COLO668 (cell line): Measurements from ENCODE around the gene ING3.
"Not testable (repeated sequence)": the region's sequence is repeated elsewhere in the genome, so short reads cannot be mapped to it uniquely, and the experiment has no call there.

ENCODE experiments used
- DNase-seq: peaks from one replicate; lab custom pipeline; 2025; ENCODE audit not compliant: unreplicated experiment; lab: John Stamatoyannopoulos, UW

ING3 gene

DNA sequence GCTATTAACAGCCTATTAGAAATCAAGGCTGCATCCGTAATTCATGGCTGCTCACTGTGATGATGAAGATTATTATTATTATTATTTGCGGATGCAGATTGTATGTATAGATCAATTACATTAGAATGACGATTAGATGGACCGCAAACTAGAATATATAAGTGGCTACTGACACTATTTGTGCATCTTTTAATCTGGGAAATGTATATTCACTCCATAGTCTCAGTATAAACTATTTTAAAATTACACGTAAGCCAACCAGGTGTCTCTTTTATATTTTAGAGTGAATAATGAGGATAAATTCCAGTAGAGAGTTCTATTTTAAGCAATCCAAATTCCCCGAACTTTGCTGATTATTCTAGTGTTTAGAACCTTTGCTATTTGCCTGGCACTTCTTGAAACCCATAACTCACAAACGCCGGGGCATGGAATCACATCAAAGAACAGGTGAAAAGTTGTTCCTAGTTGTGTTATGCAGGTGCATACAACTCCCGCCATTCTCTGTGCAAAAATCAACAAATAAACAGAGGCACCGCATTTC is 509 bp upstream of the ING3 start:
- DNase-seq = no peak

GRCh38 chr7:120951309-120951699 is 727 bp downstream of the ING3 start:
- DNase-seq = no peak

GRCh38 chr7:120951826-120952225 is 1.2 kb downstream of the ING3 start:
- no peak for DNase-seq

GRCh38 chr7:120955577-120956149 is 5.1 kb downstream of the ING3 start:
- no peak for DNase-seq

DNA sequence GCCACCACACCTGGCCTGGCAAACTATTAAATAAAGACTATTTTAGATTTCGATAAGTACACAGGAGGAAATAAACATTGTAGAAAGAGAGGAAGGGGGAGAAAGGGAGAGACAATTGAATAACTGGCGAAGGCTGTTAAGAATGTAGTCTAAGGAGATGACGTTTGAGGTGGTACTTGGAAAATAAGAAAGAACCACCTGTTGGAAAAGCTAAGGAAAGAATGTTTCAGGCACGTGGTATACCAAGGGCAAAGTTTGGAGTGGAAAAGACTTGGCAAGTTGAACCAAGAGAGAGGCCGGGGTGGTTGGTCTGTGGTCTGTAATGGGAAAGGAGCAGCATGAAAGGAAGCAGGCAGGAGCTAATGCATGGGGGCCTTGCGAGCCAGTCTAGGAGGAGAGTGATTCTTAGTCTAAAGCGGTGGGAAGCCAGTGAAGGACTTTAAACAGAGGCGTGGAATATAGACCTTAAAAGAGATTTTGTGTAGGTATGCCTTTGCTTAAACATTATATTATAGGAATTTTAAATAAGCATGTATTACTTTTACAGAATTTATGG is 9.4 kb downstream of the ING3 start:
- DNase-seq = no peak

GRCh38 chr7:120960714-120961113 is 10.1 kb downstream of the ING3 start:
- no peak for DNase-seq

- no peak for DNase-seq
These were observed 11.1 kb downstream of the ING3 start for GRCh38 chr7:120961638-120962173.

GRCh38 chr7:120964088-120964487 is 13.5 kb downstream of the ING3 start:
- DNase-seq = no peak

DNA sequence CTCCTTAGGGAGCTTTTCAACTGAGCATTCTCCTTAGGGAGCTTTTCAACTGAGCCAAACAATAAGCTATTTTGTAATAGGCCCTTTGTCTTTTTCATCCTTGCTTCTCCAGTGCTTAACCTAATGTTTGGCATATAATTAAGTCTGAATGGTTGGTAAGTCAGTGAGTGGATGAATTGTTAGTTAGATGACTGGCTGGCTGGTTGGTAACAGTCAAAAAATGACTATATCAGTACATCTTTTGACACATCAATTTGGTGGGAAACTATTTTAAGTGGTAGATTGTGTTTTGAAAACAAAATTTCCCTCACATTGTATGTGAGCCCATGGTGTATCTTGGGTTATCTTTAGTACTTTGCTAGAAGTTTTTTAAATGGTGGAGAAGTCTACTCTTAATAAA is 16.4 kb downstream of the ING3 start:
- no peak for DNase-seq

GRCh38 chr7:120973849-120974248 is 23.3 kb downstream of the ING3 start:
- DNase-seq = no peak

- DNase-seq = no peak
These were observed 29.4 kb downstream of the ING3 start for GRCh38 chr7:120979765-120980499.

DNA sequence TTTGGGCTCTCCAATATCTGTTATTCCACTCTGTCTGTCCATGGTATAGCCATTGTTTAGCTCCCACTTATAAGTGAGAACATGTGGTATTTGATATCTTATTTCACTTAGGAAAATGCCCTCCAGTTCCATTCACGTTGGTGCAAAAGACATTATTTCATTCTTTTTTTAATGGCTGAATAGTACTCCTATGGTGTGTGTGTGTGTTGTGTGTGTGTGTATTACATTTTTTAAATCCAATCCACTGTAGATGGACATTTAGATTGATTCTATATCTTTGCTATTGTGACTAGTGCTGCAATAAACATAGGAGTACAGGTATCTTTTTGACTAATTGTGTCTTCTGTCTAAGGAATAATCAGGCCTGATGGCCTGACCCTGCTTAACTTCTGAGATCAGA is 30.5 kb downstream of the ING3 start:
- DNase-seq = no peak

DNA sequence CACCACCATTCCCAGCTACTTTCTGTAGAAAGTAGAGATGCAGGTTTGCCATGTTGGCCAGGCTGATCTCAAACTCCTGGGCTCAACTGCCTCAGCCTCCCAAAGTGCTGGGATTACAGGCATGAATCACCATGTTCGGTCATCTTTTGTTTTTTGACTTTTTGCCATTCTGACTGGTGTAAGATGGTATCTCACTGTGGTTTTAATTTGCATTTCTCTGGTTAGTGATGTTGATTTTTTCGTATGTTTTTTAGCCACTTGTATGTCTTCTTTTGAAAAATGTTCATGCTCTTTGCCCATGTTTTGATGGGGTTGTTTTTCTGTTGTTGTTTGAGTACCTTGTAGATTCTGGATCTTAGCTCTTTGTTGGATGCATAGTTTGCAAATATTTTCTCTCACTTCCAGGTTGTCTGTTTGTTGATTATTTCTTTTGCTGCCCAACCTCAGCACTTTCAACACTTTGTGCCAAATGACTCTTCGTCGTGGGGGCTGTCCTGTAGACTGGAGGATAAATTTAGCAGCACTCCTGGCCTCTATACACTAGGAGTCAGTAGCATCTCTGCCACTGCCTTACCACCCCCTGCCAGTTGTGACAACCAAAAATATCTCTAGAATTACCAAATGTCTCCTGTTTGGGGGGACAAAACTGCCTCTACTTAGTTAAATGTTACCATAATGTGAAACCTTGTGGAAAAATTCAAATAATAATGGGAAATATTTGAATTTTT is 31.5 kb downstream of the ING3 start:
- no peak for DNase-seq

- not testable (repeated sequence) for DNase-seq
These were observed 33.0 kb downstream of the ING3 start for GRCh38 chr7:120983592-120983991.

DNA sequence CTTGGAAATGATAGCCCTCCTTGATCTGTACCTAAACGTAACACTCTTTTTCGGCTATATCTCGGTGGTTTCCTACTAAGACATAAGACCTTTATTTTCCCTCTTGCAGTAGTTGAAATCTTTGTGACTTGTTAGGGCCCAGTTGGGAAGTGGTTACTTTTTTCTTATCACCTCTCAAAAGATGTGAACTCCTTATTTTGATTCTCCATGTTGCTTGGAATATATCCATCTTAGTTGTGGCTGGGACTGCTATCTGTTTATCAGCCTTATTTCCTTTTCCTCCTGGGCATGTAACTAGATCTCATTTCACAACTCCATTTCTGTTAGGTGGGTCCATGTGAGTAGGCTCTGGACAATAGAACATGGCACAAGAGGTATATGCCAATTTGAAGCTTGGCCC is 33.8 kb downstream of the ING3 start:
- DNase-seq = no peak

DNA sequence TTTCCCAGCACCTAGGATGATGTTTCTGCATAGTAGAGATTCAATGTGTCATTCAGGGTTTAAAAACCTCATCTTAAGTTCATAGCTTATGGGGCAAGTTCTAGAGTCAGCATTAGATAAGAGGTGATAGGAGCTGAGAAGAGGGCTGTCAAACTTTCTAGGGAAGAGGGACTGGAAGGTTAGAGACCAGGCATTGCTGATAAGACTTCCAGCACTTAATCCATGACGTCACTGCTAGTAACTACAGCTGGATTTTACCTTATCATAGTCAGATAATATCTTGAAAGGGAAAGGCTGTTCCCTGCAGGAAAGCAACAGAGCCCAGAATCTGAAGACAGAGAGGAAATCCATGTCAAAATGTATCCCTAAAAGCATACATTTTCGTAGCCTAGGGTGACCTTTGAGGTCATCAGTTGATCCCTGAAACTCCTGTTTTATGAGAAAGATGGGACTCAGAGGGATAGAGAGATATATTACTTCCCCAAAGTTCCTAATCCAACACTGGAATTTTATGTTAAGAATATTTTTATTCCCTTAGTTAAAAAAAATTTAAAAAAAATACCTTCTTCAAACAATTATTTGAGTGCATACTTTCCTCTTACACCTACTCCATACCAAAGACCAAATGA is 34.7 kb downstream of the ING3 start:
- no peak for DNase-seq

DNA sequence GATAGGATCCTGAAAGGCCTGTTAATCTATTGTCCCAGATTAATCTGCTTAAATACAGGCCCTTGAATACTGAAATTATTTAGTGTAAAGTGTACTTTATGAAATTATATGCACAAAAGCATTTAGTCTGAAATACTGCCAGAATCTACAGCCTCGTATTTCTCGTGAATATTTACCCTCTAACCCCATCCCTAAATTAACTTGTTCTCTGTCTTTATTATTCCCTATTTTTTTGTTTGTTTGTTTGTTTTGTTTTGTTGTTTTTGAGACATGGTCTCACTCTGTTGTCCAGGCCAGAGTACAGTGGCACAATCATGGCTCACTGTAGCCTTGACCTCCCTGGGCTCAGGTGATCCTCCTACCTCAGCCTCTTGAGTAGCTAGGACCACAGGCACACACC is 35.3 kb downstream of the ING3 start:
- DNase-seq = no peak

DNA sequence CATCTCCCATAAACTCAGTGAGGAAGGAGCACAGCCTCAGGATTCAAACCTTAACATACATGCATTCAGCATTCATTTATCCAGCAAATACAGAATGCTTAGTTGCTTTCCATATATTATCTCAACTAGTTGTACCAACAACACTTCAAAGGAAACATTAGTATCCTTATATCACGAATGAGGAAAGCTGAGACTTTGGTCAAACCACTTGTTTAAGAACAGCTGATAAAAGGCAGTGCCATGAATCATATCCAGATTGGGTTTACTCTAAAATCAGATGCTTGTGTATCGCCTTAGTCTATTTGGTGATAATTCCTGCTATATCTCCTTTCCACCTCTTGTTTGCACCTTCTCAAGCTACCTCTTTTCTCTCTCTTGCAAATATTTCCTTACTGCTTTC is 36.1 kb downstream of the ING3 start:
- no peak for DNase-seq

DNA sequence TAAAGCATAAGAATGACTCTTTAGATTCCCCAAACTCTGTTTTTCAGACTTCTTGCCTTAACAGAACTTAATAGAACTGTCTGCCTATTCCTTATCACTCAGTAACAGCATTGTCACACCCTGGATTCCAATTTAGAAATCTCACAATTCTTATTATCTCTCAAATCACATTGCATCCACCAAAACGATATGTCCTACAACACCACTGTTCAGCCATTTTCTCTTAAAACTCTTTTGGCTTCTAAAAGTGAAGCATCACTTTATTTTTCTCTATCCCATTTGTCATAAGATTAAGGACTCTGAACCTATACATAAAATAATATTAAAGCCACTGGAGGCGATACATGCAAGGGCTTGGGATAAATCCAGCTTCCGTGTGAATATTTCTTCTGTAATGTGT is 36.7 kb downstream of the ING3 start:
- DNase-seq = no peak

GRCh38 chr7:120987683-120988590 is 37.4 kb downstream of the ING3 start:
- peak; percentile 89 for DNase-seq
